ENCODE results near the gene ETV7. TPM values are rescaled to one million over a fixed set of nuclear protein-coding genes. Genes with fewer than 3 reads are reported as not detected.

ETV7 gene
- total and polyA plus RNA-seq, 4 donors, result 0.17 to 0.84 (median 0.36) TPM

GRCh38 chr6:36331381-36331780 lies 56.1 kb downstream of the ETV7 start (continued):
- no peak for TF ChIP-seq ZBTB33 (IDR thresholded peaks at IDR 0.05)

- 91% methylated on average over 14 of the region's 14 CpGs for WGBS
- Histone ChIP-seq H3K27me3 (ENCODE audit: control insufficient read depth in 4 of 4, insufficient read depth in 4 of 4, low read length in 3 of 4) (peaks cover 0 to 4% (median 0%) of the 10 kb centered on the region in 4 donors), H3K36me3 (ENCODE audit: control insufficient read depth in 4 of 4, insufficient read depth in 3 of 4, low read depth in 1 of 4, low read length in 3 of 4) (no peaks in the 10 kb centered on the region), H3K4me1 (ENCODE audit: control insufficient read depth in 4 of 4, insufficient read depth in 4 of 4, low read length in 3 of 4) (no peaks in the 10 kb centered on the region), H3K9me3 (ENCODE audit: control insufficient read depth in 4 of 4, low read length in 3 of 4) (no peaks in the 10 kb centered on the region), H3K9ac (ENCODE audit: low read depth in 1 of 2, low read length in 2 of 2) (no peak overlapping the region), H3K4me3 (ENCODE audit: low read depth in 1 of 3, low read length in 3 of 3) (no peak overlapping the region), H3K27ac (ENCODE audit: low read depth in 1 of 2, low read length in 2 of 2) (no peak overlapping the region)
- TF ChIP-seq ZBTB33 (IDR thresholded peaks at IDR 0.05) (no peak), FOXA1 (IDR thresholded peaks at IDR 0.05) (no peak), NR2F2 (IDR thresholded peaks at IDR 0.05) (no peak), RXRA (IDR thresholded peaks at IDR 0.05) (no peak), ATF3 (IDR thresholded peaks at IDR 0.05) (no peak), SP1 (IDR thresholded peaks at IDR 0.05) (no peak), JUND (IDR thresholded peaks at IDR 0.05) (no peak), YY1 (IDR thresholded peaks at IDR 0.05) (no peak), MAX (IDR thresholded peaks at IDR 0.05) (no peak), REST (IDR thresholded peaks at IDR 0.05) (no peak), TAF1 (conservative IDR thresholded peaks at IDR 0.05) (no peak), HNF4A (conservative IDR thresholded peaks at IDR 0.05) (no peak), RAD21 (IDR thresholded peaks at IDR 0.05) (no peak), FOXA2 (IDR thresholded peaks at IDR 0.05) (no peak), HNF4G (IDR thresholded peaks at IDR 0.05) (no peak), CTCF (IDR thresholded peaks at IDR 0.05; ENCODE audit: low read depth, low read length, missing input control) (no peak), GABPA (IDR thresholded peaks at IDR 0.05 in 1 of 2, conservative IDR thresholded peaks at IDR 0.05 in 1 of 2) (no peak)
- DNase-seq (ENCODE audit: low spot score), result no peak
Observed at GRCh38 chr6:36330366-36330765, 57.1 kb downstream of the ETV7 start.

Data from liver (tissue), 9 donors.